GM12878 (cell line): Measurements from ENCODE around the gene CCDC18. TPM values are rescaled to one million over a fixed set of nuclear protein-coding genes. Genes with fewer than 3 reads are reported as not detected.

Experiments
- ATAC-seq: fragments of 200-7000 bp; cut with Tn5 transposase; 3 replicates; pipeline ENCODE4 v1.9.1; 2020; ENCODE audit warnings: mild to moderate bottlenecking, moderate library complexity
- BruUV-seq: library from RNA; stranded (reverse); fragments of 400-500 nt; replicated peaks from 2 replicates; lab custom pipeline; 2021; lab: Mats Ljungman, UMichigan
- CTCF ChIA-PET: fragments of 300-600 bp; sonication (Branson Sonifier 250); formaldehyde crosslinking; extraction: SDS; loops from one replicate; lab custom pipeline; 2021; ENCODE audit warnings: inconsistent platforms; lab: Yijun Ruan, JAX
- POLR2A ChIA-PET: fragments of 350-600 bp; formaldehyde crosslinking; extraction: SDS; loops from one replicate; lab custom pipeline; 2021; ENCODE audit warnings: inconsistent platforms; lab: Charles Lee
- RAD21 ChIA-PET: fragments of 300-600 bp; sonication (Branson Sonifier 250); formaldehyde crosslinking; loops from one replicate; lab custom pipeline; 2023; ENCODE audit warnings: antibody characterized with exemption; ENCODE audit not compliant: unreplicated experiment; lab: Charles Lee
- SMC1A ChIA-PET: fragments of 300-600 bp; sonication (Branson Sonifier 250); formaldehyde crosslinking; loops from one replicate; lab custom pipeline; 2023; ENCODE audit not compliant: unreplicated experiment, uncharacterized antibody; lab: Charles Lee
- DNase-seq: peaks from one replicate; pipeline ENCODE4 v3.0.0-alpha.2; 2011; ENCODE audit warnings: low read depth, low spot score
- FAIRE-seq: peaks from 3 replicates; lab custom pipeline; 2011; peaks lifted over from hg19 to GRCh38; lab: Jason Lieb, UNC
- H2AFZ ChIP-seq: 2 replicates; pipeline ENCODE4 v1.6.0; 2011; ENCODE audit warnings: low read depth, low read length, control low read depth; ENCODE audit not compliant: control insufficient read depth
- H3K27ac ChIP-seq: 2 replicates; pipeline ENCODE4 v1.5.1; 2011; ENCODE audit warnings: control low read depth; ENCODE audit not compliant: control insufficient read depth, insufficient read depth
- H3K27me3 ChIP-seq, 2 experiments: replicated peaks in 1 of 2; 2 replicates each; pipeline versions ENCODE4 v1.6.0 to v1.6.1; 2011; ENCODE audit warnings: low read length in 1 of 2; ENCODE audit not compliant: control insufficient read depth in 2 of 2, insufficient read depth in 2 of 2
- H3K36me3 ChIP-seq, 2 experiments: 2 replicates each; pipeline ENCODE4 v1.5.1; 2011; ENCODE audit warnings: low read length in 1 of 2; ENCODE audit not compliant: control insufficient read depth in 2 of 2, insufficient read depth in 2 of 2
- H3K4me1 ChIP-seq: 2 replicates; pipeline ENCODE4 v1.6.1; 2011; ENCODE audit warnings: mild to moderate bottlenecking, low read length, moderate library complexity, mixed read lengths; ENCODE audit not compliant: control insufficient read depth, insufficient read depth
- H3K4me2 ChIP-seq: 2 replicates; pipeline ENCODE4 v1.6.0; 2011; ENCODE audit warnings: control low read depth; ENCODE audit not compliant: control insufficient read depth, insufficient read depth
- H3K4me3 ChIP-seq: fragments of 200-600 bp; sonication (generic); 2 replicates; pipeline ENCODE4 v1.5.1; 2016
- H3K79me2 ChIP-seq: 2 replicates; pipeline ENCODE4 v1.6.0; 2011; ENCODE audit warnings: low read length; ENCODE audit not compliant: control insufficient read depth, insufficient read depth
- H3K9ac ChIP-seq: 2 replicates; pipeline ENCODE4 v1.8.0; 2011; ENCODE audit warnings: low read length, control low read depth, mixed read lengths; ENCODE audit not compliant: control insufficient read depth, insufficient read depth
- H3K9me3 ChIP-seq: replicated peaks from 3 replicates; pipeline ENCODE4 v1.5.1; 2011; ENCODE audit warnings: mild to moderate bottlenecking, low read length; ENCODE audit not compliant: control insufficient read depth, insufficient read depth
- H4K20me1 ChIP-seq: 2 replicates; pipeline ENCODE4 v1.6.0; 2011; ENCODE audit not compliant: control insufficient read depth, insufficient read depth
- ASH2L ChIP-seq: fragments of 300-600, 200-600 bp; sonication (generic); IDR thresholded peaks from 2 replicates; pipeline ENCODE4 v1.6.1; 2017; ENCODE audit warnings: low read depth, mild to moderate bottlenecking, borderline replicate concordance
- ESRRA ChIP-seq: IDR thresholded peaks from 2 replicates; pipeline ENCODE4 v1.6.1; 2012; ENCODE audit warnings: mild to moderate bottlenecking, low read length, improper control_type of control experiment
- FOS ChIP-seq: IDR thresholded peaks from 3 replicates; pipeline ENCODE4 v1.6.1; 2011; ENCODE audit warnings: borderline replicate concordance; ENCODE audit not compliant: insufficient read length; ENCODE audit errors: extremely low read depth
- LARP7 ChIP-seq: fragments of 450-650 bp; IDR thresholded peaks from 2 replicates; pipeline ENCODE4 v1.6.1; 2017; ENCODE audit warnings: mild to moderate bottlenecking
- NFYA ChIP-seq: IDR thresholded peaks from 2 replicates; pipeline ENCODE4 v1.6.1; 2011; ENCODE audit warnings: low read depth, mild to moderate bottlenecking, low read length, improper control_type of control experiment, borderline replicate concordance
- NRF1 ChIP-seq: conservative IDR thresholded peaks from 2 replicates; pipeline ENCODE4 v1.6.1; 2011; ENCODE audit warnings: mild to moderate bottlenecking, low read depth, low read length, improper control_type of control experiment
- SMAD1 ChIP-seq: fragments of 450-650 bp; IDR thresholded peaks from 2 replicates; pipeline ENCODE4 v1.6.1; 2018; ENCODE audit warnings: mild to moderate bottlenecking, low read depth; ENCODE audit not compliant: partially characterized antibody
- SP1 ChIP-seq: IDR thresholded peaks from one replicate; pipeline ENCODE4 v1.6.1; 2011; ENCODE audit warnings: low read depth, low read length
- SREBF2 ChIP-seq: IDR thresholded peaks from 2 replicates; pipeline ENCODE4 v1.6.1; 2012; ENCODE audit warnings: mild to moderate bottlenecking, low read length
- STAT1 ChIP-seq: fragments of 450-650 bp; conservative IDR thresholded peaks from 2 replicates; pipeline ENCODE4 v1.6.1; 2014; ENCODE audit warnings: antibody characterized with exemption, mild to moderate bottlenecking
- TCF3 ChIP-seq: IDR thresholded peaks from 2 replicates; pipeline ENCODE4 v1.6.1; 2012; ENCODE audit warnings: low read depth, mild to moderate bottlenecking, low read length, borderline replicate concordance; ENCODE audit not compliant: insufficient read depth
- ZNF207 ChIP-seq: fragments of 450-650 bp; IDR thresholded peaks from 2 replicates; pipeline ENCODE4 v1.6.1; 2014; ENCODE audit warnings: antibody characterized with exemption, mild to moderate bottlenecking, borderline replicate concordance
- WGBS: methylation state at CpG from one replicate; pipeline ENCODE4 v1.1.6; 2016; ENCODE audit warnings: low lambda C conversion rate; ENCODE audit not compliant: insufficient replicate concordance, insufficient coverage; ENCODE audit errors: missing lambda C conversion rate; 5-methylcytosine and 5-hydroxymethylcytosine counted together
- in situ Hi-C: fragments of 300-500 bp; cut with MboI; formaldehyde crosslinking; loops from 9 replicates; pipeline ENCODE4 v1.14.3; 2018; ENCODE audit warnings: mixed read lengths
- intact Hi-C: fragments of 100-400 bp; cut with micrococcal nuclease; formaldehyde crosslinking; loops from one replicate; pipeline ENCODE4 v1.14.2; 2022; ENCODE audit not compliant: unreplicated experiment
- polyA plus RNA-seq, 11 experiments: library from polyadenylated mRNA; depleted of rRNA in 4 of 11; unstranded in 6 of 11; stranded (reverse) in 5 of 11; fragments of >200 nt; fragmentation: Nextera tagmentation in 4 of 11; fragmentation: Illumina TruSeq in 1 of 11; extraction: Ambion mirVana in 4 of 11; extraction: Trizol in 1 of 11; gene quantifications; 1 replicate in 1 of 11; 2 replicates in 10 of 11; pipeline versions ENCODE4 v1.2.1 to v1.2.3, GENCODE V29; 2011 to 2016; ENCODE audit warnings: inconsistent platforms in 2 of 11, missing spikeins in 2 of 11, low read depth in 1 of 11
- total RNA-seq, 4 experiments: library from RNA; depleted of rRNA in 3 of 4; stranded (reverse); fragments of >200 nt in 3 of 4; fragmentation: Illumina TruSeq in 1 of 4; extraction: Trizol in 1 of 4; gene quantifications; 2 replicates each; pipeline versions ENCODE4 v1.2.1 to v1.2.3, GENCODE V29; 2013 to 2021

CCDC18 gene
- total and polyA plus RNA-seq, 10 of the 15 experiments (the other 5 are each of a cell fraction or from before 2014, with no cell fraction given): 15.6 to 34.9 (median 19.5) TPM

- ChIA-PET SMC1A (interaction anchor here (0.9 kb wide), 2 partner anchors 12 to 37 kb away, joined by 3 to 4 read pairs; no protein-coding TSS in a partner anchor), RAD21 (no interaction called here), CTCF (no interaction called here), POLR2A (no interaction called here)
- ATAC-seq (no peak), DNase-seq (no peak), FAIRE-seq (no peak)
- in situ Hi-C loops: no loop called here
- Histone ChIP-seq H3K27ac (no peak overlapping the region), H4K20me1 (no peaks in the 10 kb centered on the region), H2AFZ (no peak overlapping the region), H3K4me2 (no peak overlapping the region), H3K4me3 (no peak overlapping the region), H3K27me3 (no peaks in the 10 kb centered on the region), H3K4me1 (no peaks in the 10 kb centered on the region), H3K36me3 (no peaks in the 10 kb centered on the region; a peak in 2 of 4 replicates), H3K9ac (no peak overlapping the region), H3K9me3 (no peaks in the 10 kb centered on the region), H3K79me2 (no peaks in the 10 kb centered on the region)
- WGBS: 99% methylated on average over 6 of the region's 6 CpGs
- BruUV-seq: no TSS peak
- no peak for TF ChIP-seq FOS
- TF ChIP-seq NRF1: no peak
- no peak for TF ChIP-seq NFYA
- TF ChIP-seq STAT1: no peak
- no peak for TF ChIP-seq TCF3
- no peak for TF ChIP-seq ZNF207
- no peak for TF ChIP-seq SP1
- no peak for TF ChIP-seq SREBF2
- no peak for TF ChIP-seq ESRRA
- no peak for TF ChIP-seq SMAD1
- no peak for TF ChIP-seq LARP7
- no peak for TF ChIP-seq ASH2L
- intact Hi-C loops: no loop called here
These were observed 25.5 kb downstream of the CCDC18 start for GRCh38 chr1:93205892-93206566.
